Hepatocyte (in vitro differentiated cells): ENCODE data around the gene SPAG16.

Experiments used
- EZH2 ChIP-seq: fragments of 200-600 bp; sonication (generic); IDR thresholded peaks from 2 replicates; pipeline ENCODE4 v1.6.1; 2016; ENCODE audit warnings: antibody characterized with exemption, mild to moderate bottlenecking, borderline replicate concordance
- TF ChIP-seq, protein P1 (sequence below): fragments of 200-600 bp; sonication (generic); IDR thresholded peaks from 2 replicates; pipeline ENCODE4 v1.5.1; 2016; ENCODE audit warnings: antibody characterized with exemption, mild to moderate bottlenecking; ENCODE audit not compliant: poor library complexity

DNA sequence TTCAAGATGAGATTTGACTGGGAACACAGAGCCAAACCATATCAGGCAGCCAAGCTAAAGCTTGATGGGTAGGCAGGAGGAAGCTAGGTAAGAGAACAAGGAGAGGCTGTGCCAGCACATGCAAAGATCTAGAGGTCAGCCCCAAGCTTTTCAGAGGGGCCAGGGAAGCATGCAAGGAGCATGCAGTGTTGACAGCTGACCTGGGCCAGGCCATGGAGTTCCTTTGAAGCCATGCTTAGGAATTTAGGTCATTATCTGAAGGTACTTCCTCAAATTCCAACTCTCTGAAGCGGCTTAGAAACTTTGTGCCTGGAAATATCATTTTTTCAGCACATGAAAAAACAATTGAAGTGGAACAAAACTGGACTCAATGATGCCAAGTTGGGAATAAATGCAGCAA is 130.8 kb downstream of the SPAG16 start:
- TF ChIP-seq, protein P1, sequence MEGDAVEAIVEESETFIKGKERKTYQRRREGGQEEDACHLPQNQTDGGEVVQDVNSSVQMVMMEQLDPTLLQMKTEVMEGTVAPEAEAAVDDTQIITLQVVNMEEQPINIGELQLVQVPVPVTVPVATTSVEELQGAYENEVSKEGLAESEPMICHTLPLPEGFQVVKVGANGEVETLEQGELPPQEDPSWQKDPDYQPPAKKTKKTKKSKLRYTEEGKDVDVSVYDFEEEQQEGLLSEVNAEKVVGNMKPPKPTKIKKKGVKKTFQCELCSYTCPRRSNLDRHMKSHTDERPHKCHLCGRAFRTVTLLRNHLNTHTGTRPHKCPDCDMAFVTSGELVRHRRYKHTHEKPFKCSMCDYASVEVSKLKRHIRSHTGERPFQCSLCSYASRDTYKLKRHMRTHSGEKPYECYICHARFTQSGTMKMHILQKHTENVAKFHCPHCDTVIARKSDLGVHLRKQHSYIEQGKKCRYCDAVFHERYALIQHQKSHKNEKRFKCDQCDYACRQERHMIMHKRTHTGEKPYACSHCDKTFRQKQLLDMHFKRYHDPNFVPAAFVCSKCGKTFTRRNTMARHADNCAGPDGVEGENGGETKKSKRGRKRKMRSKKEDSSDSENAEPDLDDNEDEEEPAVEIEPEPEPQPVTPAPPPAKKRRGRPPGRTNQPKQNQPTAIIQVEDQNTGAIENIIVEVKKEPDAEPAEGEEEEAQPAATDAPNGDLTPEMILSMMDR: no peak
- TF ChIP-seq EZH2: no peak
